Neural progenitor cell (in vitro differentiated cells): Measurements from ENCODE around the gene FAM13B. TPM values are rescaled to one million over a fixed set of nuclear protein-coding genes. Genes with fewer than 3 reads are reported as not detected.
A peak's percentile ranks its signal among the peaks of the same experiment; 100 is the strongest.

Experiments used
- DNase-seq: peaks from one replicate; pipeline ENCODE4 v3.0.0-alpha.2; 2016; ENCODE audit warnings: low spot score
- H2AFZ ChIP-seq: fragments of 200-600 bp; sonication (generic); replicated peaks from 2 replicates; pipeline ENCODE4 v1.6.1; 2016; ENCODE audit warnings: antibody characterized with exemption
- H3F3A ChIP-seq: fragments of 200-600 bp; sonication (generic); 2 replicates; pipeline ENCODE4 v1.6.1; 2016; ENCODE audit warnings: antibody characterized with exemption, low read depth
- H3K27ac ChIP-seq: fragments of 200-600 bp; sonication (generic); 2 replicates; pipeline ENCODE4 v1.5.1; 2016; ENCODE audit warnings: mild to moderate bottlenecking
- H3K27me3 ChIP-seq: fragments of 200-600 bp; sonication (generic); 2 replicates; pipeline ENCODE4 v1.6.1; 2016; ENCODE audit warnings: mild to moderate bottlenecking, moderate library complexity
- H3K36me3 ChIP-seq: fragments of 200-600 bp; sonication (generic); 2 replicates; pipeline ENCODE4 v1.5.1; 2016
- H3K4me1 ChIP-seq: fragments of 200-600 bp; sonication (generic); 2 replicates; pipeline ENCODE4 v1.6.1; 2016; ENCODE audit warnings: mixed run types
- H3K4me2 ChIP-seq: fragments of 200-600 bp; sonication (generic); 2 replicates; pipeline ENCODE4 v1.6.1; 2016
- H3K4me3 ChIP-seq: fragments of 200-600 bp; sonication (generic); 2 replicates; pipeline ENCODE4 v1.5.1; 2016
- H3K79me2 ChIP-seq: fragments of 200-600 bp; sonication (generic); 2 replicates; pipeline ENCODE4 v1.6.1; 2016; ENCODE audit warnings: low read depth
- H3K9ac ChIP-seq: fragments of 200-600 bp; sonication (generic); 2 replicates; pipeline ENCODE4 v1.6.1; 2016
- H3K9me3 ChIP-seq: fragments of 200-600 bp; sonication (generic); 2 replicates; pipeline ENCODE4 v1.5.1; 2016; ENCODE audit warnings: low read depth
- H4K20me1 ChIP-seq: fragments of 200-600 bp; sonication (generic); 2 replicates; pipeline ENCODE4 v1.6.1; 2016; ENCODE audit warnings: low read depth
- H3K27ac Mint-ChIP-seq: 3 replicates; pipeline ENCODE4 v1.8.0; 2021; ENCODE audit warnings: mixed read lengths
- H3K27me3 Mint-ChIP-seq: 2 replicates; pipeline ENCODE4 v1.8.0; 2022; ENCODE audit warnings: low read depth, mild to moderate bottlenecking, inconsistent platforms, moderate library complexity, mixed read lengths; ENCODE audit not compliant: insufficient read depth
- H3K36me3 Mint-ChIP-seq: 3 replicates; pipeline ENCODE4 v1.8.0; 2021; ENCODE audit warnings: mixed read lengths
- H3K4me1 Mint-ChIP-seq: 3 replicates; pipeline ENCODE4 v1.8.0; 2021; ENCODE audit warnings: mixed read lengths
- H3K4me3 Mint-ChIP-seq: 3 replicates; pipeline ENCODE4 v1.8.0; 2021; ENCODE audit warnings: mild to moderate bottlenecking, moderate library complexity, mixed read lengths
- H3K9me3 Mint-ChIP-seq: 3 replicates; pipeline ENCODE4 v1.8.0; 2020; ENCODE audit warnings: mixed read lengths
- EZH2 ChIP-seq: fragments of 200-600 bp; sonication (generic); IDR thresholded peaks from 2 replicates; pipeline ENCODE4 v1.6.1; 2017; ENCODE audit warnings: antibody characterized with exemption, mild to moderate bottlenecking, moderate library complexity
- EZH2phosphoT487 ChIP-seq: fragments of 200-600 bp; sonication (generic); IDR thresholded peaks from 2 replicates; pipeline ENCODE4 v1.6.1; 2017; ENCODE audit warnings: antibody characterized with exemption
- total RNA-seq: library from RNA; depleted of rRNA; stranded (reverse); fragments of >200 nt; gene quantifications from 2 replicates; pipeline ENCODE4 v1.2.3, GENCODE V29; 2015; ENCODE audit warnings: low replicate concordance
- TF ChIP-seq, protein P1 (sequence below): fragments of 200-600 bp; sonication (generic); IDR thresholded peaks from 2 replicates; pipeline ENCODE4 v1.5.1; 2017; ENCODE audit warnings: antibody characterized with exemption, mild to moderate bottlenecking

Gene FAM13B
- total RNA-seq, 1 donor from 2014 or later, result 41.7 TPM

DNA sequence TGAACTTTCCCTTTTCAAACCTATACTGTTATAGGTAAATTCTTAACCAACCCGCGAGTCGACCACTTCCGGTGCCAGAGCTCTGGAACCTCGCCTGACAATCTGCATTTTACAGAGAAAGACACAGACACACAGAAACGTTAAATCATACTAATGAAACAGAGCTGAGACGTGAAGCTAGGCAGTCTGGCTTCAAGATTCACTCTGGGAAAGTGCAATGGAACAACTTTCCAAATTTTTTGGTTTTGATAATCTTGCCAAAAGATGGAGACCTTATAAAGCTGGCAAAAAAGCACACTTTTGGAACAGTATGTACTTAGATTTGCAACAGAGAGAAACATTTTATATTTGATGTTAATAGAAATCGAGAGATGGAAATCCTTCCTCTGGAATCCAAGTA is 35.1 kb upstream of the FAM13B start:
- no peak overlapping the region for H2AFZ ChIP-seq
- Mint-ChIP-seq H3K27ac (no peak overlapping the region), H3K4me1 (no peaks in the 10 kb centered on the region), H3K27me3 (no peaks in the 10 kb centered on the region), H3K4me3 (no peak overlapping the region), H3K36me3 (no peaks in the 10 kb centered on the region), H3K9me3 (peaks cover 8% of the 10 kb centered on the region)
- H3K4me3 ChIP-seq, result no peak overlapping the region
- H4K20me1 ChIP-seq, result no peaks in the 10 kb centered on the region
- no peak overlapping the region for H3K9ac ChIP-seq
- H3K4me1 ChIP-seq, result no peaks in the 10 kb centered on the region
- no peaks in the 10 kb centered on the region for H3K36me3 ChIP-seq
- no peak overlapping the region for H3K27ac ChIP-seq
- H3K27me3 ChIP-seq, result no peaks in the 10 kb centered on the region
- no peaks in the 10 kb centered on the region for H3K9me3 ChIP-seq
- DNase-seq, result no peak
- TF ChIP-seq, protein P1, sequence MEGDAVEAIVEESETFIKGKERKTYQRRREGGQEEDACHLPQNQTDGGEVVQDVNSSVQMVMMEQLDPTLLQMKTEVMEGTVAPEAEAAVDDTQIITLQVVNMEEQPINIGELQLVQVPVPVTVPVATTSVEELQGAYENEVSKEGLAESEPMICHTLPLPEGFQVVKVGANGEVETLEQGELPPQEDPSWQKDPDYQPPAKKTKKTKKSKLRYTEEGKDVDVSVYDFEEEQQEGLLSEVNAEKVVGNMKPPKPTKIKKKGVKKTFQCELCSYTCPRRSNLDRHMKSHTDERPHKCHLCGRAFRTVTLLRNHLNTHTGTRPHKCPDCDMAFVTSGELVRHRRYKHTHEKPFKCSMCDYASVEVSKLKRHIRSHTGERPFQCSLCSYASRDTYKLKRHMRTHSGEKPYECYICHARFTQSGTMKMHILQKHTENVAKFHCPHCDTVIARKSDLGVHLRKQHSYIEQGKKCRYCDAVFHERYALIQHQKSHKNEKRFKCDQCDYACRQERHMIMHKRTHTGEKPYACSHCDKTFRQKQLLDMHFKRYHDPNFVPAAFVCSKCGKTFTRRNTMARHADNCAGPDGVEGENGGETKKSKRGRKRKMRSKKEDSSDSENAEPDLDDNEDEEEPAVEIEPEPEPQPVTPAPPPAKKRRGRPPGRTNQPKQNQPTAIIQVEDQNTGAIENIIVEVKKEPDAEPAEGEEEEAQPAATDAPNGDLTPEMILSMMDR, result no peak
- no peak for TF ChIP-seq EZH2phosphoT487
- TF ChIP-seq EZH2, result no peak
- no peaks in the 10 kb centered on the region for H3F3A ChIP-seq
- no peaks in the 10 kb centered on the region for H3K79me2 ChIP-seq
- H3K4me2 ChIP-seq, result no peak overlapping the region

GRCh38 chr5:138065102-138065501 is 32.2 kb upstream of the FAM13B start:
- Histone ChIP-seq H3K27ac (no peak overlapping the region), H3K9ac (no peak overlapping the region), H4K20me1 (no peaks in the 10 kb centered on the region), H3F3A (no peaks in the 10 kb centered on the region), H3K4me1 (no peaks in the 10 kb centered on the region), H3K4me3 (no peak overlapping the region), H3K79me2 (no peaks in the 10 kb centered on the region), H2AFZ (peak overlapping the region; percentile 65), H3K27me3 (no peaks in the 10 kb centered on the region), H3K36me3 (no peaks in the 10 kb centered on the region), H3K4me2 (no peak overlapping the region), H3K9me3 (no peaks in the 10 kb centered on the region)
- H3K36me3 Mint-ChIP-seq, result no peaks in the 10 kb centered on the region
- TF ChIP-seq EZH2phosphoT487, result no peak
- TF ChIP-seq EZH2, result no peak
- TF ChIP-seq, protein P1, result peak; percentile 40
- no peak overlapping the region for H3K27ac Mint-ChIP-seq
- H3K27me3 Mint-ChIP-seq, result no peaks in the 10 kb centered on the region
- no peak overlapping the region for H3K4me3 Mint-ChIP-seq
- DNase-seq, result peak; percentile 24
- no peaks in the 10 kb centered on the region for H3K4me1 Mint-ChIP-seq
- peaks cover 6% of the 10 kb centered on the region for H3K9me3 Mint-ChIP-seq

GRCh38 chr5:138064526-138064925 is 31.6 kb upstream of the FAM13B start:
- H3K27me3 ChIP-seq, result no peaks in the 10 kb centered on the region
- DNase-seq, result no peak
- TF ChIP-seq EZH2 (no peak), EZH2phosphoT487 (no peak)
- TF ChIP-seq, protein P1, result no peak
- no peak overlapping the region for H3K4me3 Mint-ChIP-seq
- H3K9ac ChIP-seq, result no peak overlapping the region
- no peaks in the 10 kb centered on the region for H3K27me3 Mint-ChIP-seq
- no peak overlapping the region for H3K4me2 ChIP-seq
- no peaks in the 10 kb centered on the region for H3F3A ChIP-seq
- H2AFZ ChIP-seq, result peak overlapping the region; percentile 65
- peaks cover 3% of the 10 kb centered on the region for H3K9me3 Mint-ChIP-seq
- H3K9me3 ChIP-seq, result no peaks in the 10 kb centered on the region
- no peak overlapping the region for H3K4me3 ChIP-seq
- no peaks in the 10 kb centered on the region for H4K20me1 ChIP-seq
- no peaks in the 10 kb centered on the region for H3K4me1 ChIP-seq
- no peaks in the 10 kb centered on the region for H3K4me1 Mint-ChIP-seq
- H3K27ac ChIP-seq, result no peak overlapping the region
- no peaks in the 10 kb centered on the region for H3K79me2 ChIP-seq
- H3K36me3 Mint-ChIP-seq, result no peaks in the 10 kb centered on the region
- no peaks in the 10 kb centered on the region for H3K36me3 ChIP-seq
- no peak overlapping the region for H3K27ac Mint-ChIP-seq
